ENCODE data around the gene TBPL1.

TBPL1 gene

DNA sequence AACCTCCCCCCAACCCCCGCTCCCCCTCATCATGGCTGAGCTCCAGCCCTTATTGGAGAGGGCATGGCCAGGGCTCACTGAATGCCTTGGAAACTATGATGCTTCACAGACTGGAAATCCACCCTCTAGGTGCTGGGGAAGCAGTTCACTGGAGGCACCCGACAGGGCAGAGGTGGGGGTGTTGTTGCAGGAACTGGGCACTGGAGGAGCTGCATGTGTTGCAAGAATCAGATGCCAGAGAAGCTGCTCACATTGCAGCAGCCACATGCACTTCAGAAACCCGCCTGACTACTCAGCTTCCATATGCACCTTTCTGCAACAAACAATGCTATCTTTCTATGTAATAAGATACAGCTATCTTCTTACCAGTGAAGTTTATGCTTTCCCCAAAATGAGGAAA, 7.9 kb upstream of the TBPL1 start:
- Histone ChIP-seq H4K20me1 (ENCODE audit: insufficient read depth, low read length) (no peaks in the 10 kb centered on the region), H3K27me3 (replicated peaks; ENCODE audit: insufficient read depth, low read length) (no peaks in the 10 kb centered on the region), H3K79me2 (ENCODE audit: low read length) (no peaks in the 10 kb centered on the region), H2AFZ (ENCODE audit: low read length) (no peak overlapping the region), H3K9me3 (replicated peaks; ENCODE audit: insufficient read depth, low read length) (no peaks in the 10 kb centered on the region), H3K27ac (ENCODE audit: low read length) (no peak overlapping the region), H3K9ac (ENCODE audit: low read length) (no peak overlapping the region), H3F3A (ENCODE audit: insufficient read depth, low read length) (no peaks in the 10 kb centered on the region), H3K4me3 (ENCODE audit: low read length) (no peak overlapping the region), H3K36me3 (replicated peaks; ENCODE audit: insufficient read depth, low read length) (no peaks in the 10 kb centered on the region), H3K4me1 (ENCODE audit: low read length) (no peaks in the 10 kb centered on the region), H3K4me2 (ENCODE audit: low read depth, low read length) (no peak overlapping the region), H3K9me2 (replicated peaks; ENCODE audit: insufficient read depth, low read length) (no peaks in the 10 kb centered on the region)
- DNase-seq: no peak
- TF ChIP-seq, protein P1, sequence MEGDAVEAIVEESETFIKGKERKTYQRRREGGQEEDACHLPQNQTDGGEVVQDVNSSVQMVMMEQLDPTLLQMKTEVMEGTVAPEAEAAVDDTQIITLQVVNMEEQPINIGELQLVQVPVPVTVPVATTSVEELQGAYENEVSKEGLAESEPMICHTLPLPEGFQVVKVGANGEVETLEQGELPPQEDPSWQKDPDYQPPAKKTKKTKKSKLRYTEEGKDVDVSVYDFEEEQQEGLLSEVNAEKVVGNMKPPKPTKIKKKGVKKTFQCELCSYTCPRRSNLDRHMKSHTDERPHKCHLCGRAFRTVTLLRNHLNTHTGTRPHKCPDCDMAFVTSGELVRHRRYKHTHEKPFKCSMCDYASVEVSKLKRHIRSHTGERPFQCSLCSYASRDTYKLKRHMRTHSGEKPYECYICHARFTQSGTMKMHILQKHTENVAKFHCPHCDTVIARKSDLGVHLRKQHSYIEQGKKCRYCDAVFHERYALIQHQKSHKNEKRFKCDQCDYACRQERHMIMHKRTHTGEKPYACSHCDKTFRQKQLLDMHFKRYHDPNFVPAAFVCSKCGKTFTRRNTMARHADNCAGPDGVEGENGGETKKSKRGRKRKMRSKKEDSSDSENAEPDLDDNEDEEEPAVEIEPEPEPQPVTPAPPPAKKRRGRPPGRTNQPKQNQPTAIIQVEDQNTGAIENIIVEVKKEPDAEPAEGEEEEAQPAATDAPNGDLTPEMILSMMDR (IDR thresholded peaks at IDR 0.05; ENCODE audit: low read length): no peak
- no peak for TF ChIP-seq EZH2phosphoT487 (IDR thresholded peaks at IDR 0.05; ENCODE audit: low read length)
- no peak for TF ChIP-seq EZH2 (optimal IDR thresholded peaks at IDR 0.05; ENCODE audit: low read depth, low read length)

DNA sequence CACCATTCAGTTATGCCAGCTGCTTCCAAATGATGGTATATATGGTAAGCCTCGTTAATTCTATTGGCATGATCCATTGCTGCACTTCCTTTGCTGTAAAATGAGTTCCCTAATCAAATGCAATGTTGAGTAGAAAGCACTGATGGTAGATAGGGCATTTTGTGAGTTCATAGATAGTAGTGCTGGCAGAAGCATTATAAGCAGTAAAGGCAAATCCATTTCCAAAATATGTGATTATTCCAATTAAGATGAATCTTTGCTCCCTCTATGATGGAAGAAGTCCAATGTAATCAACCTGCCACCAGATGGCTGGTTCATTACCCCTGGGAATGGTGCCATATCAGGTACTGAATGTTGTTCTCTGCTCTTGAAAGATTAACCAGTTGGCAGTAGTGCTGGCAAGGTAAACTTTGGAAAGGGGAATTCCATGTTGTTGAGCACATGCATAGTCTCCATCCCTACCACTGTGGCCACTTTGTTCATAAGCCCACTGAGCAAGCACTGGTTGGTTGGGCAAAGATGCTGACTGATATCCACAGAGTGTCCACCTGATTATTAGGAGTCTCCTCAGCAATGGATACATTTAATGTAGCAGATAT, 5.6 kb upstream of the TBPL1 start:
- H3K9ac ChIP-seq (ENCODE audit: low read length): no peak overlapping the region
- no peak overlapping the region for H3K4me2 ChIP-seq (ENCODE audit: low read depth, low read length)
- H3K27ac ChIP-seq (ENCODE audit: low read length): no peak overlapping the region
- H3K27me3 ChIP-seq (replicated peaks; ENCODE audit: insufficient read depth, low read length): no peaks in the 10 kb centered on the region
- no peaks in the 10 kb centered on the region for H4K20me1 ChIP-seq (ENCODE audit: insufficient read depth, low read length)
- no peaks in the 10 kb centered on the region for H3K9me2 ChIP-seq (replicated peaks; ENCODE audit: insufficient read depth, low read length)
- TF ChIP-seq, protein P1 (IDR thresholded peaks at IDR 0.05; ENCODE audit: low read length): no peak
- TF ChIP-seq EZH2phosphoT487 (IDR thresholded peaks at IDR 0.05; ENCODE audit: low read length) (no peak), EZH2 (optimal IDR thresholded peaks at IDR 0.05; ENCODE audit: low read depth, low read length) (no peak)
- H3K9me3 ChIP-seq (replicated peaks; ENCODE audit: insufficient read depth, low read length): no peaks in the 10 kb centered on the region
- no peak for DNase-seq
- no peak overlapping the region for H3K4me3 ChIP-seq (ENCODE audit: low read length)
- no peak overlapping the region for H2AFZ ChIP-seq (ENCODE audit: low read length)
- peaks cover 7% of the 10 kb centered on the region for H3F3A ChIP-seq (ENCODE audit: insufficient read depth, low read length)
- 0 out of 2 replicates have a peak, but pooled peaks cover 4% of the 10 kb centered on the region for H3K4me1 ChIP-seq (ENCODE audit: low read length)
- H3K36me3 ChIP-seq (replicated peaks; ENCODE audit: insufficient read depth, low read length): no peaks in the 10 kb centered on the region
- no peaks in the 10 kb centered on the region for H3K79me2 ChIP-seq (ENCODE audit: low read length)

GRCh38 chr6:133948472-133948871, 4.6 kb upstream of the TBPL1 start:
- H4K20me1 ChIP-seq (ENCODE audit: insufficient read depth, low read length): no peaks in the 10 kb centered on the region
- H3K27ac ChIP-seq (ENCODE audit: low read length): no peak overlapping the region
- DNase-seq: no peak
- no peaks in the 10 kb centered on the region for H3K27me3 ChIP-seq (replicated peaks; ENCODE audit: insufficient read depth, low read length)
- no peak overlapping the region for H3K9ac ChIP-seq (ENCODE audit: low read length)
- H3F3A ChIP-seq (ENCODE audit: insufficient read depth, low read length): peaks cover 11% of the 10 kb centered on the region
- no peak overlapping the region for H3K4me3 ChIP-seq (ENCODE audit: low read length)
- H3K79me2 ChIP-seq (ENCODE audit: low read length): peaks cover 4% of the 10 kb centered on the region
- H3K36me3 ChIP-seq (replicated peaks; ENCODE audit: insufficient read depth, low read length): no peaks in the 10 kb centered on the region
- H2AFZ ChIP-seq (ENCODE audit: low read length): no peak overlapping the region
- no peak overlapping the region for H3K4me2 ChIP-seq (ENCODE audit: low read depth, low read length)
- TF ChIP-seq EZH2 (optimal IDR thresholded peaks at IDR 0.05; ENCODE audit: low read depth, low read length) (no peak), EZH2phosphoT487 (IDR thresholded peaks at IDR 0.05; ENCODE audit: low read length) (no peak)
- TF ChIP-seq, protein P1 (IDR thresholded peaks at IDR 0.05; ENCODE audit: low read length): no peak
- no peaks in the 10 kb centered on the region for H3K9me2 ChIP-seq (replicated peaks; ENCODE audit: insufficient read depth, low read length)
- 0 out of 2 replicates have a peak, but pooled peaks cover 4% of the 10 kb centered on the region for H3K4me1 ChIP-seq (ENCODE audit: low read length)
- H3K9me3 ChIP-seq (replicated peaks; ENCODE audit: insufficient read depth, low read length): no peaks in the 10 kb centered on the region
